Measurements from ENCODE around the gene SLC25A45. TPM values are rescaled to one million over a fixed set of nuclear protein-coding genes. Genes with fewer than 3 reads are reported as not detected.

Gene SLC25A45
- total and polyA plus RNA-seq, 2 of the 4 experiments (the other 2 are of a cell fraction): 0.72 to 1.2 TPM

- Histone ChIP-seq H2BK20ac (ENCODE audit: low read depth, low read length) (no peak overlapping the region), H3K79me1 (ENCODE audit: low read depth in 1 of 2, low read length in 2 of 2) (0 out of 4 replicates have a peak, but pooled peaks cover 0 to 4% of the 10 kb centered on the region in 2 experiments), H4K20me1 (ENCODE audit: insufficient read depth, low read length) (peaks cover 15% of the 10 kb centered on the region), H2BK15ac (ENCODE audit: low read depth, low read length) (no peak overlapping the region), H3K27me3 (ENCODE audit: control insufficient read depth, insufficient read depth, low read length) (peaks cover 22% of the 10 kb centered on the region), H2AFZ (replicated peaks; ENCODE audit: low read length, poor library complexity) (no peak overlapping the region), H2BK120ac (ENCODE audit: low read depth, low read length) (no peak overlapping the region), H3K18ac (ENCODE audit: low read depth, low read length) (no peak overlapping the region), H3K9me3 (ENCODE audit: control insufficient read depth, insufficient read depth, low read length) (no peaks in the 10 kb centered on the region), H3K27ac (ENCODE audit: insufficient read depth, low read length) (no peak overlapping the region), H2AK5ac (ENCODE audit: low read depth, low read length) (no peak overlapping the region), H4K5ac (ENCODE audit: low read depth, low read length) (no peak overlapping the region), H3K4me3 (ENCODE audit: insufficient read depth, low read depth, low read length) (peak overlapping the region; percentile 68; the same call in 1 of the 2 replicates), H3K14ac (replicated peaks; ENCODE audit: low read depth, low read length) (no peak overlapping the region), H4K8ac (ENCODE audit: low read depth in 2 of 2, low read length in 2 of 2) (no peak overlapping the region), H3K9me1 (ENCODE audit: insufficient read depth, low read length) (peaks cover 9% of the 10 kb centered on the region; the same call in 1 of the 2 replicates), H3K23ac (ENCODE audit: low read depth, low read length) (no peak overlapping the region), H3K36me3 (ENCODE audit: control insufficient read depth, insufficient read depth, low read length) (peaks cover 28% of the 10 kb centered on the region), H3K9ac (ENCODE audit: low read depth, low read length) (no peak overlapping the region), H4K91ac (ENCODE audit: insufficient read depth, low read depth, low read length) (no peak overlapping the region), H2BK5ac (ENCODE audit: low read depth, low read length, poor library complexity, severe bottlenecking) (no peak overlapping the region), H2AK9ac (replicated peaks; ENCODE audit: low read depth, low read length, poor library complexity) (peak overlapping the region; percentile 5), H3K4me2 (ENCODE audit: low read depth, low read length) (peak overlapping the region; percentile 96), H3K56ac (ENCODE audit: extremely low read depth, insufficient read depth, low read length) (no peak overlapping the region), H3K4ac (ENCODE audit: low read depth, low read length) (no peak overlapping the region), H3K4me1 (ENCODE audit: control insufficient read depth, insufficient read depth, low read length) (peaks cover 8% of the 10 kb centered on the region)
- WGBS, 2 experiments (ENCODE audit: extremely low coverage in 2 of 2, insufficient read length in 1 of 2): 31% methylated on average over 9 of the region's 16 CpGs; no CpG with 5 or more reads in 1 of the 2 experiments
- BruUV-seq (replicated peaks): no TSS peak
- DNase-seq: no peak
- CTCF ChIA-PET: no interaction called here
- in situ Hi-C loops (cut with MboI; ENCODE audit: low sequenced_read_pairs) (no loop called here), dilution Hi-C loops (cut with HindIII; ENCODE audit: low sequenced_read_pairs, unreplicated experiment) (no loop called here), intact Hi-C loops (cut with micrococcal nuclease) (loop anchor here (1.0 kb wide), 1 partner anchor 37 kb away; no protein-coding TSS in a partner anchor)
- TF ChIP-seq CHD1 (IDR thresholded peaks at IDR 0.05; ENCODE audit: low read depth, low read length) (no peak), RAD21 (IDR thresholded peaks at IDR 0.05; ENCODE audit: low read length) (no peak), CTCF (conservative IDR thresholded peaks at IDR 0.05; ENCODE audit: low read depth, low read length) (no peak), SMC3 (IDR thresholded peaks at IDR 0.05; ENCODE audit: low read depth, low read length) (no peak), ELK1 (IDR thresholded peaks at IDR 0.05; ENCODE audit: borderline replicate concordance, low read depth, low read length) (no peak), MAZ (IDR thresholded peaks at IDR 0.05; ENCODE audit: borderline replicate concordance, low read depth, low read length) (no peak), POLR2A (IDR thresholded peaks at IDR 0.05; ENCODE audit: low read depth, low read length) (no peak), RFX5 (IDR thresholded peaks at IDR 0.05; ENCODE audit: low read depth, low read length) (no peak), CEBPB (IDR thresholded peaks at IDR 0.05; ENCODE audit: low read depth, low read length) (no peak), BHLHE40 (IDR thresholded peaks at IDR 0.05; ENCODE audit: low read depth, low read length) (no peak), FOS (IDR thresholded peaks at IDR 0.05; ENCODE audit: low read depth, low read length) (no peak), USF2 (IDR thresholded peaks at IDR 0.05; ENCODE audit: low read depth, low read length) (no peak), MXI1 (IDR thresholded peaks at IDR 0.05; ENCODE audit: borderline replicate concordance, low read depth, low read length) (no peak), NFE2L2 (IDR thresholded peaks at IDR 0.05; ENCODE audit: low read depth, low read length) (no peak), RCOR1 (IDR thresholded peaks at IDR 0.05; ENCODE audit: insufficient replicate concordance, low read length) (no peak), MAFK (IDR thresholded peaks at IDR 0.05; ENCODE audit: low read depth, low read length) (no peak)
- POLR2A ChIA-PET (ENCODE audit: unreplicated experiment): interaction anchor here (0.6 to 0.7 kb wide), 2 partner anchors 19 to 150 kb away, joined by 4 read pairs; no protein-coding TSS in a partner anchor
- peak; percentile 2 for ATAC-seq (ENCODE audit: low read depth)
Measured at GRCh38 chr11:65353900-65354264, 28.6 kb downstream of the SLC25A45 start.
